ENCODE measurements around the gene FLT4. TPM values are rescaled to one million over a fixed set of nuclear protein-coding genes. Genes with fewer than 3 reads are reported as not detected.

FLT4 gene
- total RNA-seq, 2 donors from 2014 or later, result 6.9 to 7.9 TPM

DNA sequence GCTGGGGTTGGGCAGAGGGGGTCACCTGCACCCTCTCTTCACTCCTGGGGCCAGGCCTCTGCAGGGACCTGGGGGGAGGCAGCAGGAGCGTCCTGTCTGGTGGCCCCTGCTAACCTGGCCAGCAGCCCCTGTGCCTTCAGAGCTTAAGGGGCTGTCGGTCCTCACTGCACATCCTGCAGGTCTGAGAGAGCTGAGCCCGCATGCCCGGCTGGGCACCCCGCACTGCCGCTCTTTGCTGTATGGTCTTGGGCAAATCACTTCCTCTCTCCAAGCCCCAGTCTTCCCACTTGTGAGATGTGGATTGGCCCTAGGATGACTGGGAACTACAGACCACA is 7.9 kb downstream of the FLT4 start:
- Histone ChIP-seq H3K9me3 (ENCODE audit: control insufficient read depth, low read length) (no peaks in the 10 kb centered on the region), H3K9ac (ENCODE audit: extremely low read depth, low read length, poor library complexity, severe bottlenecking) (no peak overlapping the region), H3K27me3 (ENCODE audit: control insufficient read depth, insufficient read depth, low read length, poor library complexity, severe bottlenecking) (peaks cover 4% of the 10 kb centered on the region), H3K36me3 (ENCODE audit: control insufficient read depth, insufficient read depth, low read length) (no peaks in the 10 kb centered on the region), H3K27ac (ENCODE audit: low read depth, low read length) (no peak overlapping the region), H3K4me3 (ENCODE audit: low read length) (no peak overlapping the region), H3K4me1 (ENCODE audit: control insufficient read depth, insufficient read depth, low read length) (no peaks in the 10 kb centered on the region)
- Mint-ChIP-seq H3K36me3 (ENCODE audit: low read depth) (no peaks in the 10 kb centered on the region), H3K4me3 (no peak overlapping the region), H3K9me3 (no peaks in the 10 kb centered on the region), H3K4me1 (no peaks in the 10 kb centered on the region), H3K27me3 (ENCODE audit: insufficient read depth) (peaks cover 33% of the 10 kb centered on the region), H3K27ac (no peak overlapping the region)
- DNase-seq, result peak; percentile 39
- TF ChIP-seq, protein P1, sequence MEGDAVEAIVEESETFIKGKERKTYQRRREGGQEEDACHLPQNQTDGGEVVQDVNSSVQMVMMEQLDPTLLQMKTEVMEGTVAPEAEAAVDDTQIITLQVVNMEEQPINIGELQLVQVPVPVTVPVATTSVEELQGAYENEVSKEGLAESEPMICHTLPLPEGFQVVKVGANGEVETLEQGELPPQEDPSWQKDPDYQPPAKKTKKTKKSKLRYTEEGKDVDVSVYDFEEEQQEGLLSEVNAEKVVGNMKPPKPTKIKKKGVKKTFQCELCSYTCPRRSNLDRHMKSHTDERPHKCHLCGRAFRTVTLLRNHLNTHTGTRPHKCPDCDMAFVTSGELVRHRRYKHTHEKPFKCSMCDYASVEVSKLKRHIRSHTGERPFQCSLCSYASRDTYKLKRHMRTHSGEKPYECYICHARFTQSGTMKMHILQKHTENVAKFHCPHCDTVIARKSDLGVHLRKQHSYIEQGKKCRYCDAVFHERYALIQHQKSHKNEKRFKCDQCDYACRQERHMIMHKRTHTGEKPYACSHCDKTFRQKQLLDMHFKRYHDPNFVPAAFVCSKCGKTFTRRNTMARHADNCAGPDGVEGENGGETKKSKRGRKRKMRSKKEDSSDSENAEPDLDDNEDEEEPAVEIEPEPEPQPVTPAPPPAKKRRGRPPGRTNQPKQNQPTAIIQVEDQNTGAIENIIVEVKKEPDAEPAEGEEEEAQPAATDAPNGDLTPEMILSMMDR (conservative IDR thresholded peaks at IDR 0.05), result no peak
- 91 to 100% methylated on average over 2 to 6 of the region's 6 CpGs for WGBS, 2 experiments (ENCODE audit: insufficient coverage in 1 of 2, insufficient read length in 1 of 2)

DNA sequence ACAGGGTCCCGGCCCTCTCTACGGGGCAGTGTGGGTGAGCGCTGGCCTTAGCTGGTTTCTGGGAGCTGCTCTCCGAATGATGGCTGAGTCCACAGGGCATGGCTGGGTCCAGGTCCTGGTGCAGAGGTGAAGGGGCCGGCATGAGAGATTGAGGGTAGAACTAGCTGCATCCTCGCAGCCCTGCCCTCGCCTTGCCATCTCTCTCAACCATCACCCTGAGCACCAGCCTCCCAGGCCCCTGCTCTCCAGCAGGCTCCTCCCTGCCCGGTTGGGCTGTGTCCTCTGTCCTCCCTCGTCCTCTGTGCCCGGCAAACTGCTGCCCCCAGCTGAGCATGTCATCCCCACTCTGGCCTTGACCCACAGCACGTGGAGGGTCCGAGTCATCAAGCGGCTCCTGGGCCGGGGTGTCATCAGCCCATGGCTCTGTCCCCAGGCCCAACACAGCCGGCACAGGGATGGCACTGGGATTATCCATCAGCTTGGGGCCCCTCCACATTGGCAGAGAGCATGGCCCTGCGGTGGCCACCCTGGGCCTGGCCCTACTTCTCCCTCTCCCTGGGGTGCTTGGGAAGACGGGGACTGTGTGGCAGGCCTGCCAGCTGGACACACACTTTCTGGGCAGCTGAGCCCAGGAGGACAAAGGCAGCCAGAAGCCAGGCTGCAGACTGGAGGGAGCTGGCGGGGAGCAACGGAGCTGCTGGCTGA is 8.4 kb downstream of the FLT4 start:
- 91 to 94% methylated on average over 13 to 19 of the region's 19 CpGs for WGBS, 2 experiments (ENCODE audit: insufficient coverage in 1 of 2, insufficient read length in 1 of 2)

DNA sequence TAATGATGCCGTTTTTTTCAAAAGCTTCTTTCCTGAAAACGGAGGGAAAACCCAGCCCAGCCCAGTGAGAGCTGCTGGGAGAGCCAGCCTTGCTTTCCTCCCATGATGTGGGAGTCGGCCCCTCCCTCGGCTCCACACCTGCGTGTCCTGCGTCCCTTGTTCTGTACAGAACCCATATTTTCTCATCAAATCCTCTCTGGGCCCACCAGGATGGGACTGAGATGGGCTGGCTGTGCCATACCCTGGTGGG is 8.9 kb downstream of the FLT4 start:
- TF ChIP-seq, protein P1 (conservative IDR thresholded peaks at IDR 0.05), result no peak
- Histone ChIP-seq H3K27ac (ENCODE audit: low read depth, low read length) (no peak overlapping the region), H3K4me3 (ENCODE audit: low read length) (no peak overlapping the region), H3K36me3 (ENCODE audit: control insufficient read depth, insufficient read depth, low read length) (no peaks in the 10 kb centered on the region), H3K4me1 (ENCODE audit: control insufficient read depth, insufficient read depth, low read length) (no peaks in the 10 kb centered on the region), H3K9ac (ENCODE audit: extremely low read depth, low read length, poor library complexity, severe bottlenecking) (no peak overlapping the region), H3K9me3 (ENCODE audit: control insufficient read depth, low read length) (no peaks in the 10 kb centered on the region), H3K27me3 (ENCODE audit: control insufficient read depth, insufficient read depth, low read length, poor library complexity, severe bottlenecking) (no peaks in the 10 kb centered on the region)
- H3K4me3 Mint-ChIP-seq, result no peak overlapping the region
- no peak for DNase-seq
- 89 to 95% methylated on average over 4 to 6 of the region's 6 CpGs for WGBS, 2 experiments (ENCODE audit: insufficient coverage in 1 of 2, insufficient read length in 1 of 2)
- H3K36me3 Mint-ChIP-seq (ENCODE audit: low read depth), result no peaks in the 10 kb centered on the region
- no peaks in the 10 kb centered on the region for H3K4me1 Mint-ChIP-seq
- H3K27me3 Mint-ChIP-seq (ENCODE audit: insufficient read depth), result peaks cover 29% of the 10 kb centered on the region
- no peaks in the 10 kb centered on the region for H3K9me3 Mint-ChIP-seq
- H3K27ac Mint-ChIP-seq, result no peak overlapping the region

More for the DNA sequence above, 8.4 kb downstream of the FLT4 start:
- Histone ChIP-seq H3K9me3 (ENCODE audit: control insufficient read depth, low read length) (no peaks in the 10 kb centered on the region), H3K4me3 (ENCODE audit: low read length) (no peak overlapping the region), H3K27ac (ENCODE audit: low read depth, low read length) (no peak overlapping the region), H3K4me1 (ENCODE audit: control insufficient read depth, insufficient read depth, low read length) (no peaks in the 10 kb centered on the region), H3K36me3 (ENCODE audit: control insufficient read depth, insufficient read depth, low read length) (no peaks in the 10 kb centered on the region), H3K27me3 (ENCODE audit: control insufficient read depth, insufficient read depth, low read length, poor library complexity, severe bottlenecking) (no peaks in the 10 kb centered on the region), H3K9ac (ENCODE audit: extremely low read depth, low read length, poor library complexity, severe bottlenecking) (no peak overlapping the region)
- peaks cover 33% of the 10 kb centered on the region for H3K27me3 Mint-ChIP-seq (ENCODE audit: insufficient read depth)
- H3K4me1 Mint-ChIP-seq, result no peaks in the 10 kb centered on the region
- H3K9me3 Mint-ChIP-seq, result no peaks in the 10 kb centered on the region
- H3K36me3 Mint-ChIP-seq (ENCODE audit: low read depth), result no peaks in the 10 kb centered on the region
- DNase-seq, result no peak
- H3K27ac Mint-ChIP-seq, result no peak overlapping the region
- H3K4me3 Mint-ChIP-seq, result no peak overlapping the region
- TF ChIP-seq, protein P1 (conservative IDR thresholded peaks at IDR 0.05), result no peak
